Heart left ventricle (tissue), 16 donors: Measurements from ENCODE around the gene TMOD3. TPM values are rescaled to one million over a fixed set of nuclear protein-coding genes. Genes with fewer than 3 reads are reported as not detected.

Experiments
- ATAC-seq, 4 donors: fragments of 200-7000 bp; cut with Tn5 transposase; one replicate each; pipeline ENCODE4 v1.9.1; 2020 to 2022; ENCODE audit warnings: moderate library complexity in 4 of 4, mild to moderate bottlenecking in 3 of 4, moderate number of reproducible peaks in 1 of 4
- DNase-seq, 5 donors: peaks; one replicate each; pipeline ENCODE4 v3.0.0-alpha.2; 2020
- H3K27ac ChIP-seq, 12 donors: fragments of 200-600 bp; sonication (generic) in 4 of 12; one replicate each; pipeline versions ENCODE4 v1.5.0 to v1.8.0; 2016 to 2022; ENCODE audit warnings: mild to moderate bottlenecking in 2 of 12
- H3K27me3 ChIP-seq, 9 donors: fragments of 200-600 bp; sonication (generic) in 2 of 9; one replicate each; pipeline versions ENCODE4 v1.5.1 to v1.8.0; 2016 to 2022; ENCODE audit warnings: mild to moderate bottlenecking in 3 of 9
- H3K36me3 ChIP-seq, 9 donors: fragments of 200-600 bp; sonication (generic) in 2 of 9; one replicate each; pipeline versions ENCODE4 v1.5.0 to v1.8.0; 2018 to 2022; ENCODE audit warnings: mild to moderate bottlenecking in 2 of 9
- H3K4me1 ChIP-seq, 12 donors: fragments of 200-600 bp; sonication (generic) in 4 of 12; one replicate each; pipeline versions ENCODE4 v1.5.0 to v1.8.0; 2016 to 2022; ENCODE audit warnings: mild to moderate bottlenecking in 3 of 12
- H3K4me3 ChIP-seq, 12 donors: fragments of 200-600 bp; sonication (generic) in 4 of 12; one replicate each; pipeline versions ENCODE4 v1.5.0 to v1.8.0; 2017 to 2022; ENCODE audit warnings: mild to moderate bottlenecking in 9 of 12, moderate library complexity in 4 of 12
- H3K9me3 ChIP-seq, 12 donors: fragments of 200-600 bp; sonication (generic) in 4 of 12; one replicate each; pipeline versions ENCODE4 v1.5.0 to v1.8.0; 2016 to 2022; ENCODE audit warnings: mild to moderate bottlenecking in 1 of 12
- CTCF ChIP-seq, 12 donors: fragments of 200-600 bp; sonication (generic) in 4 of 12; IDR thresholded peaks; one replicate each; pipeline versions ENCODE4 v1.5.0 to v1.8.0; 2018 to 2022; ENCODE audit warnings: antibody characterized with exemption in 12 of 12, mild to moderate bottlenecking in 5 of 12
- POLR2A ChIP-seq, 2 donors: fragments of 450-650 bp; IDR thresholded peaks; one replicate each; pipeline ENCODE4 v1.6.1; 2017; ENCODE audit warnings: antibody characterized with exemption in 2 of 2, mild to moderate bottlenecking in 2 of 2, moderate library complexity in 2 of 2
- WGBS, 4 donors: extraction: QIAGEN DNeasy Blood & Tissue Kit in 2 of 4; methylation state at CpG; one replicate each; pipeline versions ENCODE4 v1.1.5 to v1.1.7; 2013 to 2018; 5-methylcytosine and 5-hydroxymethylcytosine counted together
- intact Hi-C, 10 donors: fragments of 100-400 bp; cut with DNase I; formaldehyde crosslinking; loops; one replicate each; pipeline versions ENCODE4 v1.11.1 to v1.14.2; 2022
- polyA plus RNA-seq, 2 donors: library from polyadenylated mRNA; stranded (reverse); fragments of 200-250 nt; gene quantifications; one replicate each; pipeline ENCODE4 v1.2.3, GENCODE V29; 2013
- total RNA-seq, 9 donors: library from RNA; depleted of rRNA in 2 of 9; stranded (reverse); fragments of >200 nt in 2 of 9; fragmentation: NEBNext Ultra II Directional in 3 of 9; extraction: Animal tissue kit (Norgen Biotek cat#: 25700) in 3 of 9; gene quantifications; one replicate each; pipeline versions ENCODE4 v1.1.0 to v1.2.4, GENCODE V29; 2016 to 2023
- donor health status: ischemic (EF 13 %, LVEDD 7.1; RV severe dilation, severe dysfunction).
- donor health status: healthy with polysubstance abuse.
- donor health status: DM: no; HTN: yes; CAD: no.
- donor health status: DM: no; HTN: no; CAD: no.
- donor health status: ischemic (EF 25% LVEDD 6.9; RV normal size, moderate dysfunction).
- donor health status: ischemic (EF 25% LVEDD 5.7; RV mildly dilated, moderate dysfunction).
- donor health status: healthy.
- donor health status: DM: yes; HTN: yes; CAD: no.
- donor health status: ischemic (EF 35%, LVEDD 5.7; RV mildly dilated, moderate dysfunction).
- donor health status: nonischemic (EF 11% LVEDD 7.7; RV severe dilation, severe dysfunction).
- donor health status: DM: yes; HTN: yes; CAD: no.
- donor health status: PGD.
- donor health status: ischemic (EF 29% LVEDD 5.4; RV normal size, mild dysfunction).
- donor health status: nonischemic (EF 23%, LVEDD 6.1; RV moderate dilation, normal function).

The TMOD3 gene
- total and polyA plus RNA-seq, 11 donors, result 6.3 to 36.5 (median 21.4) TPM

GRCh38 chr15:51878446-51879386, 49.3 kb downstream of the TMOD3 start:
- intact Hi-C loops, result loop anchor here in 3 of 10 donors (5.0 kb wide), 2 partner anchors 46 to 81 kb away; no protein-coding TSS in a partner anchor
- ATAC-seq, result peak; percentile 18 to 71 (median 40)

GRCh38 chr15:51879555-51879954, 50.1 kb downstream of the TMOD3 start:
- DNase-seq (no peak), ATAC-seq (peak in 1 of 4 donors; percentile 9)
- Histone ChIP-seq H3K36me3 (peaks cover 0 to 16% (median 0%) of the 10 kb centered on the region in 9 donors), H3K27me3 (no peaks in the 10 kb centered on the region), H3K4me1 (peaks cover 0 to 50% (median 34%) of the 10 kb centered on the region in 12 donors), H3K9me3 (no peaks in the 10 kb centered on the region), H3K27ac (peak overlapping the region in 10 of 12 donors; percentile 17 to 65 (median 32)), H3K4me3 (no peak overlapping the region)
- intact Hi-C loops, result loop anchor here in 3 of 10 donors (5.0 kb wide), 2 partner anchors 47 to 82 kb away; no protein-coding TSS in a partner anchor
- TF ChIP-seq CTCF (IDR thresholded peaks at IDR 0.05), result no peak
- no peak for TF ChIP-seq POLR2A (IDR thresholded peaks at IDR 0.05)
- 23 to 46% (median 30%) methylated on average over 1 of the region's 1 CpG for WGBS, 4 donors

More at GRCh38 chr15:51878446-51879386, 49.3 kb downstream of the TMOD3 start:
- no peaks in the 10 kb centered on the region for H3K27me3 ChIP-seq
- H3K36me3 ChIP-seq, result peaks cover 0 to 21% (median 0%) of the 10 kb centered on the region in 9 donors
- H3K27ac ChIP-seq, result peak overlapping the region in 11 of 12 donors; percentile 5 to 71 (median 40)
- H3K4me3 ChIP-seq, result no peak overlapping the region
- TF ChIP-seq POLR2A (IDR thresholded peaks at IDR 0.05) (no peak), CTCF (IDR thresholded peaks at IDR 0.05) (no peak)
- H3K4me1 ChIP-seq, result peaks cover 0 to 48% (median 31%) of the 10 kb centered on the region in 12 donors
- WGBS, 4 donors, result 28 to 46% (median 37%) methylated on average over 1 of the region's 1 CpG
- H3K9me3 ChIP-seq, result no peaks in the 10 kb centered on the region
- DNase-seq, result no peak

- DNase-seq (no peak), ATAC-seq (no peak)
- Histone ChIP-seq H3K9me3 (no peaks in the 10 kb centered on the region), H3K27ac (no peak overlapping the region), H3K36me3 (peaks cover 0 to 12% (median 9%) of the 10 kb centered on the region in 9 donors), H3K4me1 (peaks cover 0 to 43% (median 33%) of the 10 kb centered on the region in 12 donors), H3K4me3 (no peak overlapping the region), H3K27me3 (no peaks in the 10 kb centered on the region)
- WGBS, 4 donors, result 87 to 94% (median 91%) methylated on average over 2 of the region's 2 CpGs
- TF ChIP-seq POLR2A (IDR thresholded peaks at IDR 0.05) (no peak), CTCF (IDR thresholded peaks at IDR 0.05) (no peak)
- intact Hi-C loops, result loop anchor here in 3 of 10 donors (5.0 to 10.0 kb wide), 2 partner anchors 49 to 91 kb away; no protein-coding TSS in a partner anchor
Observed at GRCh38 chr15:51883271-51883837, 53.9 kb downstream of the TMOD3 start.
